SK-N-SH (cell line): Measurements from ENCODE around the gene C1orf159.

Experiments
- EP300 ChIP-seq, 2 experiments: IDR thresholded peaks; 2 replicates each; pipeline versions ENCODE4 v1.4.0 to v1.6.1; 2012; ENCODE audit warnings: borderline replicate concordance in 1 of 2, low read depth in 1 of 2, low read length in 1 of 2
- EZH2phosphoT487 ChIP-seq: fragments of 200-600 bp; sonication (generic); IDR thresholded peaks from 2 replicates; pipeline ENCODE4 v1.6.1; 2017; ENCODE audit warnings: low read depth, mixed run types, mild to moderate bottlenecking, antibody characterized with exemption, moderate library complexity, borderline replicate concordance
- FOXM1 ChIP-seq: IDR thresholded peaks from 2 replicates; pipeline ENCODE4 v1.4.0; 2012; ENCODE audit warnings: low read depth, mild to moderate bottlenecking
- JUND ChIP-seq: IDR thresholded peaks from 2 replicates; pipeline ENCODE4 v1.4.0; 2012
- POLR2AphosphoS5 ChIP-seq: IDR thresholded peaks from 2 replicates; pipeline ENCODE4 v1.6.1; 2012; ENCODE audit warnings: low read depth, low read length
- RAD21 ChIP-seq: IDR thresholded peaks from 2 replicates; pipeline ENCODE4 v1.6.1; 2012; ENCODE audit warnings: mild to moderate bottlenecking, low read length
- RFX5 ChIP-seq: IDR thresholded peaks from 2 replicates; pipeline ENCODE4 v1.6.1; 2012; ENCODE audit warnings: mild to moderate bottlenecking, improper control_type of control experiment, low read length
- TAF1 ChIP-seq: IDR thresholded peaks from 2 replicates; pipeline ENCODE4 v1.6.1; 2012; ENCODE audit warnings: low read depth, mild to moderate bottlenecking, low read length, moderate library complexity, borderline replicate concordance
- TF ChIP-seq, protein P1 (sequence below): fragments of 200-600 bp; sonication (generic); IDR thresholded peaks from 2 replicates; pipeline ENCODE4 v1.6.1; 2017; ENCODE audit warnings: antibody characterized with exemption, mild to moderate bottlenecking, moderate library complexity
- TF ChIP-seq, protein P2 (sequence below): IDR thresholded peaks from 2 replicates; pipeline ENCODE4 v1.6.1; 2012; ENCODE audit warnings: mild to moderate bottlenecking, low read depth, low read length, moderate library complexity
- TF ChIP-seq, protein P3 (sequence below): IDR thresholded peaks from 2 replicates; pipeline ENCODE4 v1.4.0; 2012; ENCODE audit warnings: low read depth
- TF ChIP-seq, protein P4 (sequence below): IDR thresholded peaks from 2 replicates; pipeline ENCODE4 v1.4.0; 2012; ENCODE audit warnings: low read depth, borderline replicate concordance

DNA sequence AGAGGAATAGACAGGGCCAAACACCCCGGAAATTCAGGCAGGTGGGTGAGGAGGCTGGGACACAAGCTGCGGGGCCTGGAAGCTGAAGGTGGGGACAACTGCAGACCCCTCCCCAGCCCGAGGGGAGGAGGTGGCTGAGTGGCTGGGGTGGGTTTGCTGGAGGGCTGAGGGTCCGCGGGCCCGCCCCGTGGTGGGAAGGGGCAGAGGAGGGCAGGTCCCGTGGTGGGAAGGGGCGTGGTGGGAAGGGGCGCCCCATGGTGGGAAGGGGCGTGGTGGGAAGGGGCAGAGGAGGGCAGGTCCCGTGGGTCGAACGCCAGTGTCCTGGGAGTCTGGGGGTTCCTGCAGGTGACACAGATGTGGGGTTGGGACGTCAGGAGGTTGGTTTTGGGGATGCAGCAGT, 33.5 kb upstream of the C1orf159 start:
- TF ChIP-seq RAD21 (no peak), FOXM1 (no peak), POLR2AphosphoS5 (no peak), RFX5 (no peak), JUND (no peak), TAF1 (no peak), EP300 (IDR thresholded peaks at IDR 0.05; ENCODE audit: borderline replicate concordance in 1 of 2, low read depth in 1 of 2, low read length in 1 of 2) (no peak), EZH2phosphoT487 (no peak)
- TF ChIP-seq, protein P1, sequence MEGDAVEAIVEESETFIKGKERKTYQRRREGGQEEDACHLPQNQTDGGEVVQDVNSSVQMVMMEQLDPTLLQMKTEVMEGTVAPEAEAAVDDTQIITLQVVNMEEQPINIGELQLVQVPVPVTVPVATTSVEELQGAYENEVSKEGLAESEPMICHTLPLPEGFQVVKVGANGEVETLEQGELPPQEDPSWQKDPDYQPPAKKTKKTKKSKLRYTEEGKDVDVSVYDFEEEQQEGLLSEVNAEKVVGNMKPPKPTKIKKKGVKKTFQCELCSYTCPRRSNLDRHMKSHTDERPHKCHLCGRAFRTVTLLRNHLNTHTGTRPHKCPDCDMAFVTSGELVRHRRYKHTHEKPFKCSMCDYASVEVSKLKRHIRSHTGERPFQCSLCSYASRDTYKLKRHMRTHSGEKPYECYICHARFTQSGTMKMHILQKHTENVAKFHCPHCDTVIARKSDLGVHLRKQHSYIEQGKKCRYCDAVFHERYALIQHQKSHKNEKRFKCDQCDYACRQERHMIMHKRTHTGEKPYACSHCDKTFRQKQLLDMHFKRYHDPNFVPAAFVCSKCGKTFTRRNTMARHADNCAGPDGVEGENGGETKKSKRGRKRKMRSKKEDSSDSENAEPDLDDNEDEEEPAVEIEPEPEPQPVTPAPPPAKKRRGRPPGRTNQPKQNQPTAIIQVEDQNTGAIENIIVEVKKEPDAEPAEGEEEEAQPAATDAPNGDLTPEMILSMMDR, result no peak
- TF ChIP-seq, protein P2, sequence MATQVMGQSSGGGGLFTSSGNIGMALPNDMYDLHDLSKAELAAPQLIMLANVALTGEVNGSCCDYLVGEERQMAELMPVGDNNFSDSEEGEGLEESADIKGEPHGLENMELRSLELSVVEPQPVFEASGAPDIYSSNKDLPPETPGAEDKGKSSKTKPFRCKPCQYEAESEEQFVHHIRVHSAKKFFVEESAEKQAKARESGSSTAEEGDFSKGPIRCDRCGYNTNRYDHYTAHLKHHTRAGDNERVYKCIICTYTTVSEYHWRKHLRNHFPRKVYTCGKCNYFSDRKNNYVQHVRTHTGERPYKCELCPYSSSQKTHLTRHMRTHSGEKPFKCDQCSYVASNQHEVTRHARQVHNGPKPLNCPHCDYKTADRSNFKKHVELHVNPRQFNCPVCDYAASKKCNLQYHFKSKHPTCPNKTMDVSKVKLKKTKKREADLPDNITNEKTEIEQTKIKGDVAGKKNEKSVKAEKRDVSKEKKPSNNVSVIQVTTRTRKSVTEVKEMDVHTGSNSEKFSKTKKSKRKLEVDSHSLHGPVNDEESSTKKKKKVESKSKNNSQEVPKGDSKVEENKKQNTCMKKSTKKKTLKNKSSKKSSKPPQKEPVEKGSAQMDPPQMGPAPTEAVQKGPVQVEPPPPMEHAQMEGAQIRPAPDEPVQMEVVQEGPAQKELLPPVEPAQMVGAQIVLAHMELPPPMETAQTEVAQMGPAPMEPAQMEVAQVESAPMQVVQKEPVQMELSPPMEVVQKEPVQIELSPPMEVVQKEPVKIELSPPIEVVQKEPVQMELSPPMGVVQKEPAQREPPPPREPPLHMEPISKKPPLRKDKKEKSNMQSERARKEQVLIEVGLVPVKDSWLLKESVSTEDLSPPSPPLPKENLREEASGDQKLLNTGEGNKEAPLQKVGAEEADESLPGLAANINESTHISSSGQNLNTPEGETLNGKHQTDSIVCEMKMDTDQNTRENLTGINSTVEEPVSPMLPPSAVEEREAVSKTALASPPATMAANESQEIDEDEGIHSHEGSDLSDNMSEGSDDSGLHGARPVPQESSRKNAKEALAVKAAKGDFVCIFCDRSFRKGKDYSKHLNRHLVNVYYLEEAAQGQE, result no peak
- TF ChIP-seq, protein P3, sequence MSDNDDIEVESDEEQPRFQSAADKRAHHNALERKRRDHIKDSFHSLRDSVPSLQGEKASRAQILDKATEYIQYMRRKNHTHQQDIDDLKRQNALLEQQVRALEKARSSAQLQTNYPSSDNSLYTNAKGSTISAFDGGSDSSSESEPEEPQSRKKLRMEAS, result no peak
- TF ChIP-seq, protein P4, sequence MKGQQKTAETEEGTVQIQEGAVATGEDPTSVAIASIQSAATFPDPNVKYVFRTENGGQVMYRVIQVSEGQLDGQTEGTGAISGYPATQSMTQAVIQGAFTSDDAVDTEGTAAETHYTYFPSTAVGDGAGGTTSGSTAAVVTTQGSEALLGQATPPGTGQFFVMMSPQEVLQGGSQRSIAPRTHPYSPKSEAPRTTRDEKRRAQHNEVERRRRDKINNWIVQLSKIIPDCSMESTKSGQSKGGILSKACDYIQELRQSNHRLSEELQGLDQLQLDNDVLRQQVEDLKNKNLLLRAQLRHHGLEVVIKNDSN, result no peak
